ENCODE data around the gene CYS1.
"Not testable (repeated sequence)": the region's sequence is repeated elsewhere in the genome, so short reads cannot be mapped to it uniquely, and the experiment has no call there.

CYS1 gene

GRCh38 chr2:10016001-10016801 lies 64.0 kb downstream of the CYS1 start:
- Histone ChIP-seq H3K9me3 (ENCODE audit: control insufficient read depth, insufficient read depth, low read length) (no peaks in the 10 kb centered on the region), H3K36me3 (ENCODE audit: insufficient read depth, low read length) (no peaks in the 10 kb centered on the region), H3K9ac (ENCODE audit: low read depth, low read length) (no peak overlapping the region), H3K4me1 (ENCODE audit: insufficient read depth, low read length) (no peaks in the 10 kb centered on the region)

GRCh38 chr2:10015376-10015989 lies 64.7 kb downstream of the CYS1 start:
- H3K4me1 ChIP-seq (ENCODE audit: insufficient read depth, low read length); H3K36me3 ChIP-seq (ENCODE audit: insufficient read depth, low read length); H3K9ac ChIP-seq (ENCODE audit: low read depth, low read length); H3K9me3 ChIP-seq (ENCODE audit: control insufficient read depth, insufficient read depth, low read length): not testable (repeated sequence)

- H3K4me1 ChIP-seq (ENCODE audit: insufficient read depth, low read length): no peaks in the 10 kb centered on the region
- no peaks in the 10 kb centered on the region for H3K9me3 ChIP-seq (ENCODE audit: control insufficient read depth, insufficient read depth, low read length)
- H3K36me3 ChIP-seq (ENCODE audit: insufficient read depth, low read length): no peaks in the 10 kb centered on the region
- H3K9ac ChIP-seq (ENCODE audit: low read depth, low read length): no peak overlapping the region
Measured at GRCh38 chr2:10014418-10015190, 65.6 kb downstream of the CYS1 start.

- not testable (repeated sequence) for H3K9me3 ChIP-seq (ENCODE audit: control insufficient read depth, insufficient read depth, low read length); H3K9ac ChIP-seq (ENCODE audit: low read depth, low read length); H3K36me3 ChIP-seq (ENCODE audit: insufficient read depth, low read length); H3K4me1 ChIP-seq (ENCODE audit: insufficient read depth, low read length)
Measured at GRCh38 chr2:10013651-10014417, 66.4 kb downstream of the CYS1 start.

- Histone ChIP-seq H3K36me3 (ENCODE audit: insufficient read depth, low read length) (no peaks in the 10 kb centered on the region), H3K9ac (ENCODE audit: low read depth, low read length) (no peak overlapping the region), H3K4me1 (ENCODE audit: insufficient read depth, low read length) (no peaks in the 10 kb centered on the region)
Measured at GRCh38 chr2:10012963-10013461, 67.2 kb downstream of the CYS1 start.

GRCh38 chr2:10012366-10012962 lies 67.7 kb downstream of the CYS1 start:
- not testable (repeated sequence) for H3K4me1 ChIP-seq (ENCODE audit: insufficient read depth, low read length); H3K36me3 ChIP-seq (ENCODE audit: insufficient read depth, low read length); H3K9ac ChIP-seq (ENCODE audit: low read depth, low read length); H3K9me3 ChIP-seq (ENCODE audit: control insufficient read depth, insufficient read depth, low read length)

More at GRCh38 chr2:10012963-10013461, 67.2 kb downstream of the CYS1 start:
- H3K9me3 ChIP-seq (ENCODE audit: control insufficient read depth, insufficient read depth, low read length): no peaks in the 10 kb centered on the region

- not testable (repeated sequence) for H3K9ac ChIP-seq (ENCODE audit: low read depth, low read length); H3K9me3 ChIP-seq (ENCODE audit: control insufficient read depth, insufficient read depth, low read length); H3K4me1 ChIP-seq (ENCODE audit: insufficient read depth, low read length); H3K36me3 ChIP-seq (ENCODE audit: insufficient read depth, low read length)
Measured at GRCh38 chr2:10011606-10012325, 68.4 kb downstream of the CYS1 start.

GRCh38 chr2:10010861-10011605 lies 69.2 kb downstream of the CYS1 start:
- not testable (repeated sequence) for H3K36me3 ChIP-seq (ENCODE audit: insufficient read depth, low read length); H3K9ac ChIP-seq (ENCODE audit: low read depth, low read length); H3K4me1 ChIP-seq (ENCODE audit: insufficient read depth, low read length); H3K9me3 ChIP-seq (ENCODE audit: control insufficient read depth, insufficient read depth, low read length)

- no peaks in the 10 kb centered on the region for H3K36me3 ChIP-seq (ENCODE audit: insufficient read depth, low read length)
- no peaks in the 10 kb centered on the region for H3K9me3 ChIP-seq (ENCODE audit: control insufficient read depth, insufficient read depth, low read length)
- H3K9ac ChIP-seq (ENCODE audit: low read depth, low read length): no peak overlapping the region
- no peaks in the 10 kb centered on the region for H3K4me1 ChIP-seq (ENCODE audit: insufficient read depth, low read length)
Measured at GRCh38 chr2:10009811-10010781, 70.1 kb downstream of the CYS1 start.

- H3K9me3 ChIP-seq (ENCODE audit: control insufficient read depth, insufficient read depth, low read length): no peaks in the 10 kb centered on the region
- H3K4me1 ChIP-seq (ENCODE audit: insufficient read depth, low read length): no peaks in the 10 kb centered on the region
- no peak overlapping the region for H3K9ac ChIP-seq (ENCODE audit: low read depth, low read length)
- no peaks in the 10 kb centered on the region for H3K36me3 ChIP-seq (ENCODE audit: insufficient read depth, low read length)
Measured at GRCh38 chr2:10009271-10009810, 70.9 kb downstream of the CYS1 start.

- H3K9me3 ChIP-seq (ENCODE audit: control insufficient read depth, insufficient read depth, low read length): no peaks in the 10 kb centered on the region
- H3K4me1 ChIP-seq (ENCODE audit: insufficient read depth, low read length): no peaks in the 10 kb centered on the region
- H3K9ac ChIP-seq (ENCODE audit: low read depth, low read length): no peak overlapping the region
- H3K36me3 ChIP-seq (ENCODE audit: insufficient read depth, low read length): no peaks in the 10 kb centered on the region
Measured at GRCh38 chr2:10008809-10009176, 71.4 kb downstream of the CYS1 start.
